Upper lobe of right lung (tissue), 1 donor: ENCODE measurements around the gene NHERF2. TPM values are rescaled to one million over a fixed set of nuclear protein-coding genes. Genes with fewer than 3 reads are reported as not detected.

ENCODE experiments used
- ATAC-seq: fragments of 200-7000 bp; cut with Tn5 transposase; one replicate; pipeline ENCODE4 v1.9.1; 2020; ENCODE audit warnings: mild to moderate bottlenecking, moderate library complexity
- DNase-seq: peaks from one replicate; pipeline ENCODE4 v3.0.0-alpha.2; 2020
- H3K27ac ChIP-seq: fragments of 200-600 bp; one replicate; pipeline ENCODE4 v1.8.0; 2022
- H3K27me3 ChIP-seq: fragments of 200-600 bp; one replicate; pipeline ENCODE4 v1.8.0; 2022; ENCODE audit warnings: mild to moderate bottlenecking
- H3K36me3 ChIP-seq: fragments of 200-600 bp; one replicate; pipeline ENCODE4 v1.8.0; 2022
- H3K4me1 ChIP-seq: fragments of 200-600 bp; one replicate; pipeline ENCODE4 v1.8.0; 2022
- H3K4me3 ChIP-seq: fragments of 200-600 bp; one replicate; pipeline ENCODE4 v1.8.0; 2022; ENCODE audit warnings: mild to moderate bottlenecking
- H3K9me3 ChIP-seq: fragments of 200-600 bp; one replicate; pipeline ENCODE4 v1.8.0; 2022
- CTCF ChIP-seq: fragments of 200-600 bp; IDR thresholded peaks from one replicate; pipeline ENCODE4 v1.8.0; 2022; ENCODE audit warnings: antibody characterized with exemption
- intact Hi-C: fragments of 100-400 bp; cut with DNase I; formaldehyde crosslinking; loops from one replicate; pipeline ENCODE4 v1.11.0; 2022
- total RNA-seq: library from RNA; stranded (reverse); fragmentation: NEBNext Ultra II Directional; extraction: Animal tissue kit (Norgen Biotek cat#: 25700); gene quantifications from one replicate; pipeline ENCODE4 v1.2.1, GENCODE V29; 2021
- donor health status: DM: no; HTN: yes; CAD: no; lungs with severe emphysema.

Gene NHERF2
- total RNA-seq, 1 donor from 2014 or later, result 363 TPM

- Histone ChIP-seq H3K27ac (no peak within 1 kb of the TSS), H3K9me3 (no peaks in the 10 kb centered on the region), H3K4me1 (peaks cover 27% of the 10 kb centered on the region), H3K4me3 (peak within 1 kb of the TSS; percentile 41), H3K36me3 (peaks cover 20% of the 10 kb centered on the region), H3K27me3 (peaks cover 27% of the 10 kb centered on the region)
- DNase-seq, result no peak
- TF ChIP-seq CTCF, result no peak
- intact Hi-C loops, result no loop called here
- no peak for ATAC-seq
Measured at GRCh38 chr16:1989209-1990100, 37.2 kb upstream of the NHERF2 start, which contains the start of gene SYNGR3. TSS of gene SYNGR3 (plus strand) at chr16:1989970. CDS start at chr16:1990103, 133 bp downstream.

GRCh38 chr16:1990101-1990350, 36.7 kb upstream of the NHERF2 start:
- Histone ChIP-seq H3K36me3 (peaks cover 20% of the 10 kb centered on the region), H3K4me3 (no peak overlapping the region), H3K9me3 (no peaks in the 10 kb centered on the region), H3K4me1 (peaks cover 21% of the 10 kb centered on the region), H3K27me3 (peaks cover 27% of the 10 kb centered on the region), H3K27ac (no peak overlapping the region)
- intact Hi-C loops, result no loop called here
- TF ChIP-seq CTCF, result no peak
- ATAC-seq, result no peak
- DNase-seq, result no peak

GRCh38 chr16:1990351-1991134, 36.2 kb upstream of the NHERF2 start:
- intact Hi-C loops, result no loop called here
- H3K27me3 ChIP-seq, result peaks cover 27% of the 10 kb centered on the region
- no peak overlapping the region for H3K27ac ChIP-seq
- DNase-seq, result no peak
- no peak for ATAC-seq
- H3K9me3 ChIP-seq, result no peaks in the 10 kb centered on the region
- TF ChIP-seq CTCF, result no peak
- H3K36me3 ChIP-seq, result peaks cover 16% of the 10 kb centered on the region
- H3K4me3 ChIP-seq, result peak overlapping the region; percentile 41
- peaks cover 16% of the 10 kb centered on the region for H3K4me1 ChIP-seq

- no peak for ATAC-seq
- Histone ChIP-seq H3K4me3 (peak overlapping the region; percentile 41), H3K4me1 (peaks cover 16% of the 10 kb centered on the region), H3K9me3 (no peaks in the 10 kb centered on the region), H3K36me3 (peaks cover 10% of the 10 kb centered on the region), H3K27me3 (peaks cover 27% of the 10 kb centered on the region), H3K27ac (no peak overlapping the region)
- no peak for DNase-seq
- intact Hi-C loops, result no loop called here
- TF ChIP-seq CTCF, result no peak
Measured at GRCh38 chr16:1991135-1991551, 35.6 kb upstream of the NHERF2 start.

GRCh38 chr16:1991588-1991947, 35.1 kb upstream of the NHERF2 start:
- peak overlapping the region; percentile 41 for H3K4me3 ChIP-seq
- intact Hi-C loops, result no loop called here

More at GRCh38 chr16:1991588-1991947, 35.1 kb upstream of the NHERF2 start:
- peaks cover 16% of the 10 kb centered on the region for H3K4me1 ChIP-seq
- H3K9me3 ChIP-seq, result no peaks in the 10 kb centered on the region
- no peak for TF ChIP-seq CTCF
- peak overlapping the region; percentile 53 for H3K27ac ChIP-seq
- DNase-seq (no peak), ATAC-seq (no peak)
- H3K36me3 ChIP-seq, result peaks cover 7% of the 10 kb centered on the region
- peaks cover 27% of the 10 kb centered on the region for H3K27me3 ChIP-seq
